T follicular helper cell (primary cell): Measurements from ENCODE around the gene LRRC45.
"Not testable (repeated sequence)": the region's sequence is repeated elsewhere in the genome, so short reads cannot be mapped to it uniquely, and the experiment has no call there.

Experiments
- DNase-seq: peaks from one replicate; pipeline ENCODE4 v3.0.0-alpha.2; 2020; ENCODE audit warnings: low read depth
- total RNA-seq, 2 experiments: gene quantifications; one replicate each; lab custom pipeline; 2026; lab: John Stamatoyannopoulos, UW

Gene LRRC45
- 13.1 to 34.1 reads per million in 2 experiments for total RNA-seq

GRCh38 chr17:82022981-82023446 lies at the start of gene LRRC45:
Gene LRRC45 (plus strand): TSS chr17:82023305. CDS start chr17:82023644, 339 bp downstream.
- peak; percentile 99 for DNase-seq

GRCh38 chr17:81973432-81973831 lies 49.7 kb upstream of the LRRC45 start:
- no peak for DNase-seq

GRCh38 chr17:81976332-81977210 lies 46.5 kb upstream of the LRRC45 start:
- DNase-seq: no peak

- peak; percentile 87 for DNase-seq
Observed at GRCh38 chr17:81977211-81977808, 45.8 kb upstream of the LRRC45 start, which contains the start of gene ASPSCR1. Gene ASPSCR1 (plus strand): TSS chr17:81977629. CDS start chr17:81977647, 18 bp downstream.

- DNase-seq: no peak
Observed at GRCh38 chr17:81978524-81979298, 44.4 kb upstream of the LRRC45 start.

GRCh38 chr17:81980122-81980521 lies 43.0 kb upstream of the LRRC45 start:
- no peak for DNase-seq

GRCh38 chr17:81980707-81981343 lies 42.3 kb upstream of the LRRC45 start:
- no peak for DNase-seq

GRCh38 chr17:81981511-81981910 lies 41.6 kb upstream of the LRRC45 start:
- not testable (repeated sequence) for DNase-seq

GRCh38 chr17:81983011-81983638 lies 40.0 kb upstream of the LRRC45 start:
- no peak for DNase-seq

- no peak for DNase-seq
Observed at GRCh38 chr17:81983639-81984373, 39.3 kb upstream of the LRRC45 start.

- DNase-seq: no peak
Observed at GRCh38 chr17:81984773-81985410, 38.2 kb upstream of the LRRC45 start.

GRCh38 chr17:81986606-81987005 lies 36.5 kb upstream of the LRRC45 start:
- no peak for DNase-seq

- no peak for DNase-seq
Observed at GRCh38 chr17:81987161-81987770, 35.8 kb upstream of the LRRC45 start.

GRCh38 chr17:81990836-81991683 lies 32.0 kb upstream of the LRRC45 start:
- DNase-seq: no peak

GRCh38 chr17:81991684-81992305 lies 31.3 kb upstream of the LRRC45 start:
- no peak for DNase-seq

- no peak for DNase-seq
Observed at GRCh38 chr17:81992306-81993102, 30.6 kb upstream of the LRRC45 start.
